Pons (tissue), 1 donor: ENCODE data around the gene HCN2.
A peak's percentile ranks its signal among the peaks of the same experiment; 100 is the strongest.
"Not testable (repeated sequence)": the region's sequence is repeated elsewhere in the genome, so short reads cannot be mapped to it uniquely, and the experiment has no call there.

Source experiments
- DNase-seq: peaks from one replicate; pipeline ENCODE4 v3.0.0-alpha.2; 2016; ENCODE audit warnings: low spot score

The HCN2 gene

GRCh38 chr19:605061-605971 lies 15.6 kb downstream of the HCN2 start:
- DNase-seq, result not testable (repeated sequence)

- peak; percentile 54 for DNase-seq
Measured at GRCh38 chr19:607301-608154, 17.8 kb downstream of the HCN2 start.

- DNase-seq, result no peak
Measured at GRCh38 chr19:608155-609003, 18.7 kb downstream of the HCN2 start.

GRCh38 chr19:609004-609346 lies 19.3 kb downstream of the HCN2 start:
- peak; percentile 82 for DNase-seq

GRCh38 chr19:610071-610800 lies 20.6 kb downstream of the HCN2 start:
- DNase-seq, result no peak

- DNase-seq, result no peak
Measured at GRCh38 chr19:610801-611480, 21.3 kb downstream of the HCN2 start.

- DNase-seq, result no peak
Measured at GRCh38 chr19:611481-611868, 21.8 kb downstream of the HCN2 start.

- no peak for DNase-seq
Measured at GRCh38 chr19:612941-613340, 23.3 kb downstream of the HCN2 start.

GRCh38 chr19:613732-614567 lies 24.3 kb downstream of the HCN2 start:
- no peak for DNase-seq

GRCh38 chr19:615619-616018 lies 25.9 kb downstream of the HCN2 start:
- no peak for DNase-seq

- no peak for DNase-seq
Measured at GRCh38 chr19:616062-616700, 26.5 kb downstream of the HCN2 start.

- no peak for DNase-seq
Measured at GRCh38 chr19:616747-617526, 27.3 kb downstream of the HCN2 start.

- DNase-seq, result no peak
Measured at GRCh38 chr19:617551-618246, 28.0 kb downstream of the HCN2 start.

- no peak for DNase-seq
Measured at GRCh38 chr19:618247-618619, 28.6 kb downstream of the HCN2 start.

- no peak for DNase-seq
Measured at GRCh38 chr19:618674-619285, 29.1 kb downstream of the HCN2 start.

- DNase-seq, result no peak
Measured at GRCh38 chr19:619286-620002, 29.8 kb downstream of the HCN2 start.
